Measurements from ENCODE around the gene JADE1.

The JADE1 gene
- 120 to 140 (median 123) reads per million in 3 donors for total RNA-seq

GRCh38 chr4:128809477-128810330, at the start of gene JADE1:
Gene JADE1, plus strand, starts transcription at chr4:128809700. Its CDS starts 22,059 bp downstream, at chr4:128831759.
- peaks cover 11% of the 10 kb centered on the region for H3K4me1 ChIP-seq (ENCODE audit: control insufficient read depth, insufficient read depth, low read length, poor library complexity, severe bottlenecking)
- peak within 1 kb of the TSS; percentile 65 for H3K4me3 ChIP-seq (ENCODE audit: insufficient read depth, low read depth, low read length, poor library complexity, severe bottlenecking)
- peak within 1 kb of the TSS; percentile 84 for H3K27ac ChIP-seq (ENCODE audit: insufficient read depth, low read length, poor library complexity, severe bottlenecking)
- no peaks in the 10 kb centered on the region for H3K27me3 ChIP-seq (replicated peaks; ENCODE audit: control insufficient read depth, insufficient read depth, low read length, poor library complexity, severe bottlenecking)
- no peaks in the 10 kb centered on the region for H3K36me3 ChIP-seq (ENCODE audit: control insufficient read depth, insufficient read depth, low read length)
- peak; percentile 75 to 84 (median 82) for DNase-seq
- H3K9me3 ChIP-seq (ENCODE audit: control insufficient read depth, low read length): no peaks in the 10 kb centered on the region

GRCh38 chr4:128766781-128767180, 42.7 kb upstream of the JADE1 start:
- H3K4me3 ChIP-seq (ENCODE audit: insufficient read depth, low read depth, low read length, poor library complexity, severe bottlenecking): no peak overlapping the region
- DNase-seq: no peak
- no peaks in the 10 kb centered on the region for H3K36me3 ChIP-seq (ENCODE audit: control insufficient read depth, insufficient read depth, low read length)
- H3K27me3 ChIP-seq (replicated peaks; ENCODE audit: control insufficient read depth, insufficient read depth, low read length, poor library complexity, severe bottlenecking): no peaks in the 10 kb centered on the region
- H3K4me1 ChIP-seq (ENCODE audit: control insufficient read depth, insufficient read depth, low read length, poor library complexity, severe bottlenecking): no peaks in the 10 kb centered on the region
- no peak overlapping the region for H3K27ac ChIP-seq (ENCODE audit: insufficient read depth, low read length, poor library complexity, severe bottlenecking)
- no peaks in the 10 kb centered on the region for H3K9me3 ChIP-seq (ENCODE audit: control insufficient read depth, low read length)

- no peaks in the 10 kb centered on the region for H3K9me3 ChIP-seq (ENCODE audit: control insufficient read depth, low read length)
- H3K4me3 ChIP-seq (ENCODE audit: insufficient read depth, low read depth, low read length, poor library complexity, severe bottlenecking): no peak overlapping the region
- no peaks in the 10 kb centered on the region for H3K36me3 ChIP-seq (ENCODE audit: control insufficient read depth, insufficient read depth, low read length)
- no peaks in the 10 kb centered on the region for H3K4me1 ChIP-seq (ENCODE audit: control insufficient read depth, insufficient read depth, low read length, poor library complexity, severe bottlenecking)
- DNase-seq: no peak
- no peak overlapping the region for H3K27ac ChIP-seq (ENCODE audit: insufficient read depth, low read length, poor library complexity, severe bottlenecking)
- H3K27me3 ChIP-seq (replicated peaks; ENCODE audit: control insufficient read depth, insufficient read depth, low read length, poor library complexity, severe bottlenecking): no peaks in the 10 kb centered on the region
Measured at GRCh38 chr4:128768373-128768996, 41.0 kb upstream of the JADE1 start.

GRCh38 chr4:128769011-128769410, 40.5 kb upstream of the JADE1 start:
- H3K36me3 ChIP-seq (ENCODE audit: control insufficient read depth, insufficient read depth, low read length): no peaks in the 10 kb centered on the region
- no peak for DNase-seq
- no peaks in the 10 kb centered on the region for H3K27me3 ChIP-seq (replicated peaks; ENCODE audit: control insufficient read depth, insufficient read depth, low read length, poor library complexity, severe bottlenecking)
- H3K27ac ChIP-seq (ENCODE audit: insufficient read depth, low read length, poor library complexity, severe bottlenecking): no peak overlapping the region
- no peaks in the 10 kb centered on the region for H3K9me3 ChIP-seq (ENCODE audit: control insufficient read depth, low read length)
- no peak overlapping the region for H3K4me3 ChIP-seq (ENCODE audit: insufficient read depth, low read depth, low read length, poor library complexity, severe bottlenecking)
- H3K4me1 ChIP-seq (ENCODE audit: control insufficient read depth, insufficient read depth, low read length, poor library complexity, severe bottlenecking): no peaks in the 10 kb centered on the region

- H3K4me3 ChIP-seq (ENCODE audit: insufficient read depth, low read depth, low read length, poor library complexity, severe bottlenecking): no peak overlapping the region
- no peaks in the 10 kb centered on the region for H3K4me1 ChIP-seq (ENCODE audit: control insufficient read depth, insufficient read depth, low read length, poor library complexity, severe bottlenecking)
- no peak for DNase-seq
- no peaks in the 10 kb centered on the region for H3K27me3 ChIP-seq (replicated peaks; ENCODE audit: control insufficient read depth, insufficient read depth, low read length, poor library complexity, severe bottlenecking)
- H3K9me3 ChIP-seq (ENCODE audit: control insufficient read depth, low read length): no peaks in the 10 kb centered on the region
- no peak overlapping the region for H3K27ac ChIP-seq (ENCODE audit: insufficient read depth, low read length, poor library complexity, severe bottlenecking)
- H3K36me3 ChIP-seq (ENCODE audit: control insufficient read depth, insufficient read depth, low read length): no peaks in the 10 kb centered on the region
Measured at GRCh38 chr4:128770807-128771206, 38.7 kb upstream of the JADE1 start.

- no peak for DNase-seq
- Histone ChIP-seq H3K4me1 (ENCODE audit: control insufficient read depth, insufficient read depth, low read length, poor library complexity, severe bottlenecking) (no peaks in the 10 kb centered on the region), H3K36me3 (ENCODE audit: control insufficient read depth, insufficient read depth, low read length) (no peaks in the 10 kb centered on the region)
Measured at GRCh38 chr4:128775477-128775876, 34.0 kb upstream of the JADE1 start.

GRCh38 chr4:128775916-128776315, 33.6 kb upstream of the JADE1 start:
- H3K27me3 ChIP-seq (replicated peaks; ENCODE audit: control insufficient read depth, insufficient read depth, low read length, poor library complexity, severe bottlenecking): no peaks in the 10 kb centered on the region
- DNase-seq: no peak
- no peaks in the 10 kb centered on the region for H3K9me3 ChIP-seq (ENCODE audit: control insufficient read depth, low read length)
- H3K27ac ChIP-seq (ENCODE audit: insufficient read depth, low read length, poor library complexity, severe bottlenecking): no peak overlapping the region
- no peaks in the 10 kb centered on the region for H3K36me3 ChIP-seq (ENCODE audit: control insufficient read depth, insufficient read depth, low read length)
- H3K4me3 ChIP-seq (ENCODE audit: insufficient read depth, low read depth, low read length, poor library complexity, severe bottlenecking): no peak overlapping the region
- no peaks in the 10 kb centered on the region for H3K4me1 ChIP-seq (ENCODE audit: control insufficient read depth, insufficient read depth, low read length, poor library complexity, severe bottlenecking)

More at GRCh38 chr4:128775477-128775876, 34.0 kb upstream of the JADE1 start:
- H3K9me3 ChIP-seq (ENCODE audit: control insufficient read depth, low read length): no peaks in the 10 kb centered on the region
- no peak overlapping the region for H3K27ac ChIP-seq (ENCODE audit: insufficient read depth, low read length, poor library complexity, severe bottlenecking)
- no peaks in the 10 kb centered on the region for H3K27me3 ChIP-seq (replicated peaks; ENCODE audit: control insufficient read depth, insufficient read depth, low read length, poor library complexity, severe bottlenecking)
- no peak overlapping the region for H3K4me3 ChIP-seq (ENCODE audit: insufficient read depth, low read depth, low read length, poor library complexity, severe bottlenecking)

- DNase-seq: no peak
- Histone ChIP-seq H3K9me3 (ENCODE audit: control insufficient read depth, low read length) (no peaks in the 10 kb centered on the region), H3K27me3 (replicated peaks; ENCODE audit: control insufficient read depth, insufficient read depth, low read length, poor library complexity, severe bottlenecking) (no peaks in the 10 kb centered on the region), H3K4me3 (ENCODE audit: insufficient read depth, low read depth, low read length, poor library complexity, severe bottlenecking) (no peak overlapping the region), H3K27ac (ENCODE audit: insufficient read depth, low read length, poor library complexity, severe bottlenecking) (no peak overlapping the region), H3K4me1 (ENCODE audit: control insufficient read depth, insufficient read depth, low read length, poor library complexity, severe bottlenecking) (no peaks in the 10 kb centered on the region), H3K36me3 (ENCODE audit: control insufficient read depth, insufficient read depth, low read length) (no peaks in the 10 kb centered on the region)
Measured at GRCh38 chr4:128776794-128777216, 32.7 kb upstream of the JADE1 start.

GRCh38 chr4:128780688-128781087, 28.8 kb upstream of the JADE1 start:
- no peaks in the 10 kb centered on the region for H3K4me1 ChIP-seq (ENCODE audit: control insufficient read depth, insufficient read depth, low read length, poor library complexity, severe bottlenecking)
- DNase-seq: no peak
- H3K4me3 ChIP-seq (ENCODE audit: insufficient read depth, low read depth, low read length, poor library complexity, severe bottlenecking): no peak overlapping the region
- H3K9me3 ChIP-seq (ENCODE audit: control insufficient read depth, low read length): no peaks in the 10 kb centered on the region
- no peaks in the 10 kb centered on the region for H3K36me3 ChIP-seq (ENCODE audit: control insufficient read depth, insufficient read depth, low read length)
- no peaks in the 10 kb centered on the region for H3K27me3 ChIP-seq (replicated peaks; ENCODE audit: control insufficient read depth, insufficient read depth, low read length, poor library complexity, severe bottlenecking)
- no peak overlapping the region for H3K27ac ChIP-seq (ENCODE audit: insufficient read depth, low read length, poor library complexity, severe bottlenecking)

- Histone ChIP-seq H3K27ac (ENCODE audit: insufficient read depth, low read length, poor library complexity, severe bottlenecking) (no peak overlapping the region), H3K36me3 (ENCODE audit: control insufficient read depth, insufficient read depth, low read length) (no peaks in the 10 kb centered on the region), H3K4me3 (ENCODE audit: insufficient read depth, low read depth, low read length, poor library complexity, severe bottlenecking) (no peak overlapping the region), H3K27me3 (replicated peaks; ENCODE audit: control insufficient read depth, insufficient read depth, low read length, poor library complexity, severe bottlenecking) (no peaks in the 10 kb centered on the region), H3K4me1 (ENCODE audit: control insufficient read depth, insufficient read depth, low read length, poor library complexity, severe bottlenecking) (no peaks in the 10 kb centered on the region), H3K9me3 (ENCODE audit: control insufficient read depth, low read length) (no peaks in the 10 kb centered on the region)
- DNase-seq: peak; percentile 19 to 38 (median 36)
Measured at GRCh38 chr4:128782076-128782715, 27.3 kb upstream of the JADE1 start.
